ENCODE data around the gene ZBTB9. TPM values are rescaled to one million over a fixed set of nuclear protein-coding genes. Genes with fewer than 3 reads are reported as not detected.

Gene ZBTB9
- total RNA-seq, 1 experiment from 2014 or later, result 14.2 TPM

GRCh38 chr6:33420491-33421343, 33.7 kb upstream of the ZBTB9 start:
- no peak overlapping the region for H2AFZ ChIP-seq (ENCODE audit: low read depth, low read length, poor library complexity, severe bottlenecking)
- ChIA-PET CTCF (no interaction called here), POLR2A (no interaction called here), RAD21 (ENCODE audit: low non-redundant PET in 1 of 2, low total read pairs in 2 of 2, uncharacterized antibody in 2 of 2, unreplicated experiment in 2 of 2) (no interaction called here)
- TF ChIP-seq ZFX (IDR thresholded peaks at IDR 0.05) (no peak), JUND (IDR thresholded peaks at IDR 0.05) (no peak)
- H4K20me1 ChIP-seq (ENCODE audit: insufficient read depth), result no peaks in the 10 kb centered on the region
- H3K27me3 ChIP-seq (ENCODE audit: insufficient read depth, low read length), result no peaks in the 10 kb centered on the region
- intact Hi-C loops (cut with micrococcal nuclease), result no loop called here
- peaks cover 20% of the 10 kb centered on the region for H3K79me2 ChIP-seq (ENCODE audit: insufficient read depth, low read length)
- no TSS peak for BruUV-seq (replicated peaks)
- no peak overlapping the region for H3K27ac ChIP-seq (ENCODE audit: low read depth, low read length)
- H3K36me3 ChIP-seq (ENCODE audit: control insufficient read depth in 1 of 2, insufficient read depth in 2 of 2, low read length in 2 of 2), result peaks cover 0 to 2% of the 10 kb centered on the region in 2 experiments; a peak in 1 of 4 replicates
- H3K4me1 ChIP-seq (ENCODE audit: control insufficient read depth in 1 of 2, insufficient read depth in 2 of 2, low read length in 2 of 2), result peaks cover 15 to 44% of the 10 kb centered on the region in 2 experiments
- DNase-seq (ENCODE audit: low read depth, low spot score) (no peak), ATAC-seq (no peak)
- no peak overlapping the region for H3K4me3 ChIP-seq (replicated peaks in 1 of 2; ENCODE audit: low read depth in 1 of 2, low read length in 2 of 2)
- H3K9me2 ChIP-seq (ENCODE audit: insufficient read depth), result no peaks in the 10 kb centered on the region
- no peak overlapping the region for H3K9ac ChIP-seq (ENCODE audit: low read length)
- no peaks in the 10 kb centered on the region for H3K9me3 ChIP-seq (ENCODE audit: control insufficient read depth in 1 of 2, insufficient read depth in 1 of 2, low read depth in 1 of 2, low read length in 2 of 2)
- no peak overlapping the region for H3K4me2 ChIP-seq (ENCODE audit: low read length)

DNA sequence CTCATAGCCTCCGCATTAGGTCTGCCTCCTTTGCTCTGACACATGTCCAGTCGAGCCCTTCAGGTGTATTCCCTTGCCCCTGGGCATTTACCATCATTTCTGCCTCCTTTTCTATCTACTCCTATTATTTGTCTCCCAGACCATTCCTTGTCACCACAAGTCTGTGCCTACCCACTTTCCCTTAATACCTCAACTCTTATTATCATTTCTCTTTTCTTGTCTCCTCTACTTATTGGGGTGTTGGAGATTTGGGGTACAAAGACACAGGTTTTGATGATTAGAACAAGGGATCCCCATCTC, 33.1 kb upstream of the ZBTB9 start:
- ChIA-PET CTCF (no interaction called here), RAD21 (ENCODE audit: low non-redundant PET in 1 of 2, low total read pairs in 2 of 2, uncharacterized antibody in 2 of 2, unreplicated experiment in 2 of 2) (no interaction called here), POLR2A (no interaction called here)
- TF ChIP-seq, protein P1, sequence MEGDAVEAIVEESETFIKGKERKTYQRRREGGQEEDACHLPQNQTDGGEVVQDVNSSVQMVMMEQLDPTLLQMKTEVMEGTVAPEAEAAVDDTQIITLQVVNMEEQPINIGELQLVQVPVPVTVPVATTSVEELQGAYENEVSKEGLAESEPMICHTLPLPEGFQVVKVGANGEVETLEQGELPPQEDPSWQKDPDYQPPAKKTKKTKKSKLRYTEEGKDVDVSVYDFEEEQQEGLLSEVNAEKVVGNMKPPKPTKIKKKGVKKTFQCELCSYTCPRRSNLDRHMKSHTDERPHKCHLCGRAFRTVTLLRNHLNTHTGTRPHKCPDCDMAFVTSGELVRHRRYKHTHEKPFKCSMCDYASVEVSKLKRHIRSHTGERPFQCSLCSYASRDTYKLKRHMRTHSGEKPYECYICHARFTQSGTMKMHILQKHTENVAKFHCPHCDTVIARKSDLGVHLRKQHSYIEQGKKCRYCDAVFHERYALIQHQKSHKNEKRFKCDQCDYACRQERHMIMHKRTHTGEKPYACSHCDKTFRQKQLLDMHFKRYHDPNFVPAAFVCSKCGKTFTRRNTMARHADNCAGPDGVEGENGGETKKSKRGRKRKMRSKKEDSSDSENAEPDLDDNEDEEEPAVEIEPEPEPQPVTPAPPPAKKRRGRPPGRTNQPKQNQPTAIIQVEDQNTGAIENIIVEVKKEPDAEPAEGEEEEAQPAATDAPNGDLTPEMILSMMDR (IDR thresholded peaks at IDR 0.05 in 2 of 3, conservative IDR thresholded peaks at IDR 0.05 in 1 of 3; ENCODE audit: borderline replicate concordance in 1 of 3, insufficient read depth in 1 of 3, low read depth in 2 of 3, low read length in 2 of 3), result no peak
- TF ChIP-seq SRF (IDR thresholded peaks at IDR 0.05; ENCODE audit: low read depth), result no peak
- no peak for TF ChIP-seq EZH2 (IDR thresholded peaks at IDR 0.05)
- TF ChIP-seq SIN3A (IDR thresholded peaks at IDR 0.05; ENCODE audit: low read depth), result no peak
- no peak for TF ChIP-seq JUND (IDR thresholded peaks at IDR 0.05)
- TF ChIP-seq POLR2AphosphoS5 (IDR thresholded peaks at IDR 0.05; ENCODE audit: low read depth, low read length), result no peak
- TF ChIP-seq CBX3 (IDR thresholded peaks at IDR 0.05; ENCODE audit: low read depth), result no peak
- TF ChIP-seq, protein P2, sequence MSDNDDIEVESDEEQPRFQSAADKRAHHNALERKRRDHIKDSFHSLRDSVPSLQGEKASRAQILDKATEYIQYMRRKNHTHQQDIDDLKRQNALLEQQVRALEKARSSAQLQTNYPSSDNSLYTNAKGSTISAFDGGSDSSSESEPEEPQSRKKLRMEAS (IDR thresholded peaks at IDR 0.05), result no peak
- TF ChIP-seq EGR1 (IDR thresholded peaks at IDR 0.05; ENCODE audit: low read depth), result no peak
- no peak for TF ChIP-seq ZFX (IDR thresholded peaks at IDR 0.05)
- no peak for TF ChIP-seq ZNF274 (IDR thresholded peaks at IDR 0.05; ENCODE audit: low read depth, low read length)
- TF ChIP-seq ELF1 (IDR thresholded peaks at IDR 0.05; ENCODE audit: borderline replicate concordance, low read depth), result no peak
- no peak for TF ChIP-seq POLR2A (IDR thresholded peaks at IDR 0.05; ENCODE audit: borderline replicate concordance, extremely low read depth, insufficient read depth, insufficient read length)
- TF ChIP-seq SP1 (IDR thresholded peaks at IDR 0.05; ENCODE audit: low read depth), result no peak
- H3K27me3 ChIP-seq (ENCODE audit: insufficient read depth, low read length), result no peaks in the 10 kb centered on the region
- H3K27ac ChIP-seq (ENCODE audit: low read depth, low read length), result no peak overlapping the region
- H3K9me2 ChIP-seq (ENCODE audit: insufficient read depth), result no peaks in the 10 kb centered on the region
- ATAC-seq (no peak), DNase-seq (ENCODE audit: low read depth, low spot score) (no peak)
- H3K79me2 ChIP-seq (ENCODE audit: insufficient read depth, low read length), result peaks cover 15% of the 10 kb centered on the region
- no peak overlapping the region for H3K4me3 ChIP-seq (replicated peaks in 1 of 2; ENCODE audit: low read depth in 1 of 2, low read length in 2 of 2)
- no peak overlapping the region for H2AFZ ChIP-seq (ENCODE audit: low read depth, low read length, poor library complexity, severe bottlenecking)
- H4K20me1 ChIP-seq (ENCODE audit: insufficient read depth), result no peaks in the 10 kb centered on the region
- peaks cover 15 to 45% of the 10 kb centered on the region in 2 experiments for H3K4me1 ChIP-seq (ENCODE audit: control insufficient read depth in 1 of 2, insufficient read depth in 2 of 2, low read length in 2 of 2)
- no peak overlapping the region for H3K4me2 ChIP-seq (ENCODE audit: low read length)
- H3K36me3 ChIP-seq (ENCODE audit: control insufficient read depth in 1 of 2, insufficient read depth in 2 of 2, low read length in 2 of 2), result no peaks in the 10 kb centered on the region
- no peak overlapping the region for H3K9ac ChIP-seq (ENCODE audit: low read length)
- intact Hi-C loops (cut with micrococcal nuclease), result no loop called here
- no TSS peak for BruUV-seq (replicated peaks)
- H3K9me3 ChIP-seq (ENCODE audit: control insufficient read depth in 1 of 2, insufficient read depth in 1 of 2, low read depth in 1 of 2, low read length in 2 of 2), result no peaks in the 10 kb centered on the region

Data from HCT116 (cell line).